Left lung (tissue), 10 donors: Measurements from ENCODE around the gene ATXN1L. TPM values are rescaled to one million over a fixed set of nuclear protein-coding genes. Genes with fewer than 3 reads are reported as not detected.

Experiments
- ATAC-seq: fragments of 200-7000 bp; cut with Tn5 transposase; one replicate; pipeline ENCODE4 v1.9.1; 2020; ENCODE audit warnings: moderate library complexity
- DNase-seq, 4 donors: peaks; one replicate each; pipeline ENCODE4 v3.0.0-alpha.2; 2013 to 2020
- H3K27ac ChIP-seq, 2 donors: fragments of 200-600 bp; sonication (generic) in 1 of 2; one replicate each; pipeline versions ENCODE4 v1.5.0 to v1.8.0; 2020 to 2021
- H3K27me3 ChIP-seq, 2 donors: fragments of 200-600 bp; sonication (generic) in 1 of 2; one replicate each; pipeline versions ENCODE4 v1.5.0 to v1.8.0; 2020 to 2021
- H3K36me3 ChIP-seq, 2 donors: fragments of 200-600 bp; sonication (generic) in 1 of 2; one replicate each; pipeline versions ENCODE4 v1.5.0 to v1.8.0; 2020 to 2021
- H3K4me1 ChIP-seq, 2 donors: fragments of 200-600 bp; one replicate each; pipeline ENCODE4 v1.8.0; 2021
- H3K4me3 ChIP-seq, 2 donors: fragments of 200-600 bp; sonication (generic) in 1 of 2; one replicate each; pipeline versions ENCODE4 v1.5.0 to v1.8.0; 2020 to 2021; ENCODE audit warnings: mild to moderate bottlenecking in 1 of 2
- H3K9me3 ChIP-seq, 2 donors: fragments of 200-600 bp; sonication (generic) in 1 of 2; one replicate each; pipeline versions ENCODE4 v1.5.0 to v1.8.0; 2020 to 2021
- CTCF ChIP-seq, 2 donors: fragments of 200-600 bp; sonication (generic) in 1 of 2; IDR thresholded peaks; one replicate each; pipeline versions ENCODE4 v1.5.0 to v1.8.0; 2021; ENCODE audit warnings: antibody characterized with exemption in 2 of 2
- intact Hi-C, 2 donors: fragments of 100-400 bp; cut with DNase I; formaldehyde crosslinking; loops; one replicate each; pipeline versions ENCODE4 v1.11.2 to v1.14.2; 2022
- polyA plus RNA-seq, 6 donors: library from polyadenylated mRNA; unstranded; fragments of 120-200 nt; gene quantifications; one replicate each; pipeline ENCODE4 v1.2.1, GENCODE V29; 2013; ENCODE audit not compliant: insufficient read length in 6 of 6
- total RNA-seq, 2 donors: library from RNA; stranded (reverse); fragmentation: NEBNext Ultra II Directional; extraction: Animal tissue kit (Norgen Biotek cat#: 25700); gene quantifications; one replicate each; pipeline ENCODE4 v1.2.1, GENCODE V29; 2021
- donor health status: DM: no; HTN: yes; CAD: no.
- donor health status: DM: no; HTN: no; CAD: no.

The ATXN1L gene
- total and polyA plus RNA-seq, 8 donors, result 22.8 to 32.9 (median 30.0) TPM

GRCh38 chr16:71843572-71843971 lies 2.2 kb upstream of the ATXN1L start:
- Histone ChIP-seq H3K27me3 (no peaks in the 10 kb centered on the region), H3K36me3 (peaks cover 0 to 9% of the 10 kb centered on the region in 2 donors), H3K4me3 (no peak overlapping the region), H3K9me3 (no peaks in the 10 kb centered on the region), H3K4me1 (peaks cover 7 to 20% of the 10 kb centered on the region in 2 donors), H3K27ac (no peak overlapping the region)
- intact Hi-C loops, result no loop called here
- TF ChIP-seq CTCF (IDR thresholded peaks at IDR 0.05), result no peak
- ATAC-seq, result no peak
- DNase-seq, result no peak

- peak overlapping the region; percentile 88 to 89 for H3K4me3 ChIP-seq
- TF ChIP-seq CTCF (IDR thresholded peaks at IDR 0.05), result no peak
- peak in 2 of 4 donors; percentile 9 to 28 for DNase-seq
- intact Hi-C loops, result no loop called here
- peaks cover 7 to 20% of the 10 kb centered on the region in 2 donors for H3K4me1 ChIP-seq
- ATAC-seq, result peak; percentile 36
- peak overlapping the region; percentile 82 to 87 for H3K27ac ChIP-seq
- H3K27me3 ChIP-seq, result no peaks in the 10 kb centered on the region
- H3K9me3 ChIP-seq, result no peaks in the 10 kb centered on the region
- H3K36me3 ChIP-seq, result peaks cover 0 to 37% of the 10 kb centered on the region in 2 donors
These were observed 655 bp downstream of the ATXN1L start for GRCh38 chr16:71846431-71846830.

- ATAC-seq, result no peak
- no peak for DNase-seq
- Histone ChIP-seq H3K4me3 (peak overlapping the region in 1 of 2 donors; percentile 89), H3K27ac (no peak overlapping the region), H3K4me1 (peaks cover 7 to 20% of the 10 kb centered on the region in 2 donors), H3K27me3 (no peaks in the 10 kb centered on the region), H3K36me3 (peaks cover 0 to 44% of the 10 kb centered on the region in 2 donors), H3K9me3 (no peaks in the 10 kb centered on the region)
- intact Hi-C loops, result no loop called here
- no peak for TF ChIP-seq CTCF (IDR thresholded peaks at IDR 0.05)
These were observed 1.3 kb downstream of the ATXN1L start for GRCh38 chr16:71847096-71847495.

GRCh38 chr16:71848622-71849021 lies 2.8 kb downstream of the ATXN1L start:
- H3K4me3 ChIP-seq, result no peak overlapping the region
- no peaks in the 10 kb centered on the region for H3K9me3 ChIP-seq
- peaks cover 0 to 59% of the 10 kb centered on the region in 2 donors for H3K36me3 ChIP-seq
- ATAC-seq (no peak), DNase-seq (no peak)
- peaks cover 7 to 20% of the 10 kb centered on the region in 2 donors for H3K4me1 ChIP-seq
- no peaks in the 10 kb centered on the region for H3K27me3 ChIP-seq
- intact Hi-C loops, result no loop called here
- no peak overlapping the region for H3K27ac ChIP-seq
- no peak for TF ChIP-seq CTCF (IDR thresholded peaks at IDR 0.05)

- Histone ChIP-seq H3K27me3 (no peaks in the 10 kb centered on the region), H3K36me3 (peaks cover 0 to 78% of the 10 kb centered on the region in 2 donors), H3K27ac (no peak overlapping the region), H3K9me3 (no peaks in the 10 kb centered on the region), H3K4me3 (no peak overlapping the region), H3K4me1 (peaks cover 6 to 12% of the 10 kb centered on the region in 2 donors)
- no peak for ATAC-seq
- DNase-seq, result no peak
- TF ChIP-seq CTCF (IDR thresholded peaks at IDR 0.05), result no peak
- intact Hi-C loops, result no loop called here
These were observed 6.0 kb downstream of the ATXN1L start for GRCh38 chr16:71851746-71852145.
